CD14-positive monocyte (primary cell): ENCODE results near the gene CHAT. TPM values are rescaled to one million over a fixed set of nuclear protein-coding genes. Genes with fewer than 3 reads are reported as not detected.

Experiments used
- DNase-seq, 3 donors: peaks; one replicate each; pipeline ENCODE4 v3.0.0-alpha.2; 2011 to 2022
- H2AFZ ChIP-seq: 2 replicates; pipeline ENCODE4 v1.6.0; 2012; ENCODE audit warnings: mild to moderate bottlenecking, low read depth, low read length, inconsistent platforms; ENCODE audit not compliant: insufficient read depth, poor library complexity, severe bottlenecking
- H3K27ac ChIP-seq, 2 donors: 1 replicate in 1 of 2; 2 replicates in 1 of 2; pipeline ENCODE4 v1.5.1; 2012 to 2013; ENCODE audit warnings: low read length in 2 of 2, control low read depth in 1 of 2, inconsistent platforms in 1 of 2, low read depth in 1 of 2, mild to moderate bottlenecking in 1 of 2
- H3K27me3 ChIP-seq, 2 donors: one replicate each; pipeline versions ENCODE4 v1.6.0 to v1.6.1; 2011 to 2013; ENCODE audit warnings: low read length in 2 of 2; ENCODE audit not compliant: control insufficient read depth in 2 of 2, insufficient read depth in 2 of 2
- H3K36me3 ChIP-seq, 2 donors: replicated peaks in 1 of 2; 1 replicate in 1 of 2; 2 replicates in 1 of 2; pipeline versions ENCODE4 v1.5.1 to v1.6.1; 2012 to 2013; ENCODE audit warnings: low read length in 2 of 2, control low read depth in 1 of 2, inconsistent platforms in 1 of 2, mild to moderate bottlenecking in 1 of 2; ENCODE audit not compliant: insufficient read depth in 2 of 2, control insufficient read depth in 1 of 2
- H3K4me1 ChIP-seq, 2 donors: 1 replicate in 1 of 2; 2 replicates in 1 of 2; pipeline versions ENCODE4 v1.5.1 to v1.6.1; 2012 to 2013; ENCODE audit warnings: low read length in 2 of 2, control low read depth in 1 of 2, inconsistent platforms in 1 of 2, mild to moderate bottlenecking in 1 of 2, moderate library complexity in 1 of 2; ENCODE audit not compliant: insufficient read depth in 2 of 2, control insufficient read depth in 1 of 2
- H3K4me2 ChIP-seq: replicated peaks from 2 replicates; pipeline ENCODE3; 2012; ENCODE audit warnings: low read length, moderate library complexity, mild to moderate bottlenecking; ENCODE audit not compliant: poor library complexity, severe bottlenecking; ENCODE audit errors: extremely low read depth
- H3K4me3 ChIP-seq, 3 experiments: fragments of 200-600 bp in 1 of 3; sonication (generic) in 1 of 3; replicated peaks in 1 of 3; 1 replicate in 2 of 3; 2 replicates in 1 of 3; pipeline ENCODE4 v1.5.1; 2011 to 2013; ENCODE audit warnings: low read length in 3 of 3, mild to moderate bottlenecking in 3 of 3, control low read depth in 2 of 3, low read depth in 2 of 3, inconsistent platforms in 1 of 3, moderate library complexity in 1 of 3
- H3K79me2 ChIP-seq: 2 replicates; pipeline ENCODE4 v1.6.0; 2012; ENCODE audit warnings: mild to moderate bottlenecking, control low read depth, inconsistent platforms, low read length, moderate library complexity; ENCODE audit not compliant: insufficient read depth
- H3K9ac ChIP-seq: 2 replicates; pipeline ENCODE4 v1.6.0; 2017; ENCODE audit warnings: low read length, mild to moderate bottlenecking; ENCODE audit not compliant: insufficient read depth, poor library complexity, severe bottlenecking
- H3K9me3 ChIP-seq, 2 donors: replicated peaks in 1 of 2; 1 replicate in 1 of 2; 2 replicates in 1 of 2; pipeline versions ENCODE4 v1.5.1 to v1.6.1; 2012 to 2013; ENCODE audit warnings: low read length in 2 of 2, control low read depth in 1 of 2; ENCODE audit not compliant: control insufficient read depth in 1 of 2, insufficient read depth in 1 of 2
- H4K20me1 ChIP-seq: 2 replicates; pipeline ENCODE4 v1.6.0; 2012; ENCODE audit warnings: mild to moderate bottlenecking, low read length, control low read depth, moderate library complexity; ENCODE audit not compliant: insufficient read depth
- H3K27ac Mint-ChIP-seq, 7 donors: one replicate each; pipeline ENCODE4 v1.8.0; 2020; ENCODE audit warnings: mild to moderate bottlenecking in 7 of 7, mixed read lengths in 7 of 7, moderate library complexity in 6 of 7, inconsistent platforms in 2 of 7
- H3K27me3 Mint-ChIP-seq, 3 donors: one replicate each; pipeline ENCODE4 v1.8.0; 2021 to 2022; ENCODE audit warnings: low read depth in 3 of 3, mild to moderate bottlenecking in 3 of 3, mixed read lengths in 3 of 3, moderate library complexity in 3 of 3, inconsistent platforms in 1 of 3
- H3K36me3 Mint-ChIP-seq, 2 donors: one replicate each; pipeline ENCODE4 v1.8.0; 2020; ENCODE audit warnings: mixed read lengths in 2 of 2, inconsistent platforms in 1 of 2, mild to moderate bottlenecking in 1 of 2
- H3K4me1 Mint-ChIP-seq: one replicate; pipeline ENCODE4 v1.8.0; 2020; ENCODE audit warnings: mild to moderate bottlenecking, mixed read lengths
- H3K4me3 Mint-ChIP-seq, 2 donors: one replicate each; pipeline ENCODE4 v1.8.0; 2020; ENCODE audit warnings: mild to moderate bottlenecking in 2 of 2, mixed read lengths in 2 of 2, moderate library complexity in 1 of 2
- H3K9me3 Mint-ChIP-seq, 7 donors: one replicate each; pipeline ENCODE4 v1.8.0; 2020 to 2022; ENCODE audit warnings: mixed read lengths in 7 of 7, mild to moderate bottlenecking in 6 of 7, moderate library complexity in 6 of 7, inconsistent platforms in 2 of 7
- CTCF ChIP-seq: fragments of 200-600 bp; IDR thresholded peaks from one replicate; pipeline ENCODE4 v1.8.0; 2022; ENCODE audit warnings: antibody characterized with exemption, mild to moderate bottlenecking
- WGBS: methylation state at CpG from one replicate; pipeline ENCODE4 v1.1.5; 2013; ENCODE audit warnings: missing lambda C conversion rate; ENCODE audit not compliant: insufficient coverage; 5-methylcytosine and 5-hydroxymethylcytosine counted together
- intact Hi-C, 2 donors: fragments of 100-400 bp; cut with micrococcal nuclease; formaldehyde crosslinking; loops; one replicate each; pipeline versions ENCODE4 v1.15.0 to v1.15.1; 2023
- polyA plus RNA-seq, 3 donors: library from polyadenylated mRNA; depleted of rRNA in 1 of 3; unstranded in 2 of 3; stranded (reverse) in 1 of 3; fragments of 300-500 nt in 2 of 3; fragments of >200 nt in 1 of 3; fragmentation: Illumina TruSeq in 2 of 3; gene quantifications; 1 replicate in 2 of 3; 2 replicates in 1 of 3; pipeline ENCODE4 v1.2.3, GENCODE V29; 2012 to 2021

CHAT gene
- polyA plus RNA-seq, 3 donors = not detected

DNA sequence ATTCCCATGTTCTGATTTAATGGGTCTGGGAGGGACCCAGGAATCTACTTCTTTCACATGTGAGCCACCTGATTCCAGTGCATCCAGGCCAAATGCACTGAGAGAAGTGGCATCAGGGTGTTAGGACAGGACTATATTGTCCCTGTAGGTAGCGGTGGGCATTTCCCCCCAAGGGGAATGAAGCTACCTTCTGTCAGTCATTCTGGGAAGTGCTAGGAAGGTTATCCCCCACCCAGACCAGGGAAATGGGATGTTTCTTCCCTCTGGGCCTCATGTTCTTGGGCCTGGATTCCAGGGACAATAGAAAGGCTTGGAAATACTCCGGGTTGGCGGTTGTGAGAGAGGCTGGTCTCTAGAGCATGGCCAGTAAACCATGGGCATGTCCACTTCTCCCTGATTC is 86.4 kb downstream of the CHAT start:
- Histone ChIP-seq H3K4me3 (no peak overlapping the region), H3K4me2 (no peak overlapping the region), H3K4me1 (no peaks in the 10 kb centered on the region), H3K27ac (no peak overlapping the region), H3K27me3 (peaks cover 0 to 2% of the 10 kb centered on the region in 2 donors), H2AFZ (no peak overlapping the region), H3K36me3 (no peaks in the 10 kb centered on the region), H4K20me1 (no peaks in the 10 kb centered on the region), H3K79me2 (no peaks in the 10 kb centered on the region), H3K9me3 (peaks cover 0 to 3% of the 10 kb centered on the region in 2 donors), H3K9ac (no peak overlapping the region)
- intact Hi-C loops = no loop called here
- peaks cover 6 to 14% (median 9%) of the 10 kb centered on the region in 3 donors for H3K27me3 Mint-ChIP-seq
- TF ChIP-seq CTCF = no peak
- no peaks in the 10 kb centered on the region for H3K4me1 Mint-ChIP-seq
- H3K9me3 Mint-ChIP-seq = peaks cover 0 to 11% (median 8%) of the 10 kb centered on the region in 7 donors
- H3K36me3 Mint-ChIP-seq = no peaks in the 10 kb centered on the region
- no peak overlapping the region for H3K4me3 Mint-ChIP-seq
- WGBS = no CpG with 5 or more reads among the region's 3 CpGs
- H3K27ac Mint-ChIP-seq = no peak overlapping the region
- no peak for DNase-seq

GRCh38 chr10:49700997-49701396 is 87.2 kb downstream of the CHAT start:
- H3K9me3 Mint-ChIP-seq = peaks cover 0 to 11% (median 8%) of the 10 kb centered on the region in 7 donors
- no peak for TF ChIP-seq CTCF
- H3K4me1 Mint-ChIP-seq = no peaks in the 10 kb centered on the region
- no peaks in the 10 kb centered on the region for H3K4me1 ChIP-seq
- no peak overlapping the region for H2AFZ ChIP-seq
- no peaks in the 10 kb centered on the region for H3K36me3 ChIP-seq
- peaks cover 0 to 3% of the 10 kb centered on the region in 2 donors for H3K9me3 ChIP-seq
- no peak overlapping the region for H3K27ac ChIP-seq
- peaks cover 0 to 2% of the 10 kb centered on the region in 2 donors for H3K27me3 ChIP-seq
- no peak overlapping the region for H3K4me3 Mint-ChIP-seq
- intact Hi-C loops = no loop called here
- H3K4me2 ChIP-seq = no peak overlapping the region
- WGBS = no CpG with 5 or more reads among the region's 3 CpGs
- H3K27ac Mint-ChIP-seq = no peak overlapping the region
- H4K20me1 ChIP-seq = no peaks in the 10 kb centered on the region
- no peaks in the 10 kb centered on the region for H3K36me3 Mint-ChIP-seq
- H3K4me3 ChIP-seq = no peak overlapping the region
- H3K79me2 ChIP-seq = no peaks in the 10 kb centered on the region
- DNase-seq = no peak
- no peak overlapping the region for H3K9ac ChIP-seq
- peaks cover 6 to 14% (median 9%) of the 10 kb centered on the region in 3 donors for H3K27me3 Mint-ChIP-seq
